Melanocyte of skin (primary cell): Measurements from ENCODE around the gene PLOD1. TPM values are rescaled to one million over a fixed set of nuclear protein-coding genes. Genes with fewer than 3 reads are reported as not detected.

Source experiments
- small RNA-seq, 2 donors: library from RNA; depleted of rRNA; stranded (forward); fragments of <200 nt; gene quantifications; one replicate each; pipeline ENCODE3, GENCODE V24; 2012
- total RNA-seq, 2 donors: library from RNA; depleted of rRNA; stranded (reverse); fragments of >200 nt; gene quantifications; 2 replicates each; pipeline ENCODE4 v1.2.3, GENCODE V29; 2012

Gene PLOD1
- total RNA-seq = 100 to 1,000 TPM; 188 to 247 TPM

DNA sequence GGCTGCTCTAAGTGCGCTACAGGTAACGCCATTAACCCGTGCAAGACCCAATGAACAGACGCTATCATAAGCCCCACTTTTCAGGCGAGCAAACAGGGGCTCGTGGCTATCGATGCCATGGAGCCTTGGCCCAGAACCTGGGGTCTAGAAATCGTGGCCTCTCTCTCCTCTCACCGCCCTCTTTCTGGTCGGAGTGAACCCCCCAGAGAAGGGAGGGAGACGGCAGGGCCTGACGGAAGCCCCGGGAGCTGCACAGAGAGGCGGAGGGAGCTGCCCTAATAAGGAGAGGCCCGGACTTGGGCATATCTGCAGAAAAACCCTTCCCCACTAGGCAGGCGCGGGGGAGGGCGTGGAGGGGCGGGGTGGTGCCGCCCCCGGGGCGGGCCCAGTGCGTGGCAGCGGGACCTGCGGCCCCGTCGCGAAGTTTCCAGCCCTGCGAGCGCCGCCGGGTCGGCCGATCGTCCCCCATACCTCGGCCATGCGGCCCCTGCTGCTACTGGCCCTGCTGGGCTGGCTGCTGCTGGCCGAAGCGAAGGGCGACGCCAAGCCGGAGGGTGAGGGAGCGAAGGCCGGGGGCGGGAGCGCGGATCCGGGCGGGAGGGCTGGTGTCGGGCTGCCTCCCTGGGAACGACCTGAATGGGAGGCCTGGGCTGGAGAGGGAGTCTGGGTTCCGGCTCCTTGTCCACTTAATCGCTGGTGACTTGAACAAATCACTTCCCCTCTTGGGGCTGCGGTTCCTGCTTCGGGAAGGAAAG lies at the start of gene PLOD1:
TSS of gene PLOD1 (plus strand) at position 416 of the 755 bp plus-strand sequence. CDS start at position 479, 63 bp downstream.

DNA sequence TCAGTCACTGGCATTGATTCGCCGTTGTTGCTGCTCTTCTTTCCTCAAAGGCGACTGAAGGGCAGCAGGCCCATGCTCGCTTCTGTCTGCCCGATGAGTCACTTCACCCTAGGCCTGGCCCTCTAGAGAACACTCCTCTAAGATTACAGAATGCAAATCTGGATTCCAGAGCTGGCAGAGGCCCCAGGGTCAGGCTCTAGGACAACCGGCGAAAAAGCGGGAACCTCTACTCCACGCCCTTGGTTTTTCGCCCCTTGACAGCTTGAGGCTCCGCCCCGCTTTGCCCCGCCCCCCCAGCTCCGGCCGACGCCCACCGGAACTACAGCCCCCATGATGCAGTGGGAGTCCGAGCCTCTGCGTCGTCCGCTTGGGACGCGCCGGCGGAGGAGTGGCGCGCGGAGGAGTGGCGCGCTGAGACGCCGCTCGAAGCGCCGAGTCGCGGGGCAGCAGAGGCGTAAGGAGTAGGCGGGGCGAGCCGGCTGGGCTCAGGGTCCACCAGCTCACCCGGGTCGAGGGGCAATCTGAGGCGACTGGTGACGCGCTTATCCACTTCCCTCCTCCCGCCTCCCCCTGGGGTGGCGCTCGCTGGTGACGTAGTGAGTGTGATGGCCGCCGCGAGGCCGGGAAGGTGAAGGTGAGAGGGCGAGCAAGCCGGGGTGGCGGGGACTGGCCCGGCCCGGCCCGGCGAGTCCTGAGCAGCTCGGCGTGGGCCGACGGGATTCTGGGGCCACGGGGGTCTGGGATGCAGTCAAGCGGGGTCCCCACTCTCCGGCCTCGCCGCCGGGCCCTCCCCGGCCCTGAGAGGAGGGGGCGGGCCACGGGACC lies 45.5 kb downstream of the PLOD1 start, which contains the start of gene MFN2:
TSS of gene MFN2 (plus strand) at position 594 of the 825 bp plus-strand sequence. CDS start 8,725 bp downstream, outside the sequence.

Small RNA genes lying within 50 kb of the gene (small RNA-seq; reads per million reads assigned to genes)
- 0 reads per million in 2 donors for gene AL096840.1
- 0 reads per million in 2 donors for gene RF00019
- 25.4 to 102 reads per million in 2 donors for gene RNU5E-4P

Other genes starting within 250 kb of the PLOD1 start
- not detected for gene DRAXIN, start 243.0 kb upstream of the PLOD1 start, total RNA-seq
- gene AGTRAP, start 198.6 kb upstream of the PLOD1 start, total RNA-seq = 10 to 100 TPM; 57.9 to 67.1 TPM
- not detected for gene C1orf167, start 172.5 kb upstream of the PLOD1 start, total RNA-seq
- gene MTHFR, start 128.8 kb upstream of the PLOD1 start, total RNA-seq = 10 to 100 TPM; 21.6 to 38.5 TPM
- 10 to 100 TPM; 14.0 to 21.3 TPM for gene CLCN6, start 128.5 kb upstream of the PLOD1 start, total RNA-seq
- not detected for gene NPPA, start 86.9 kb upstream of the PLOD1 start, total RNA-seq
- gene NPPB, start 75.8 kb upstream of the PLOD1 start, total RNA-seq = not detected
- 10 to 100 TPM; 70.9 to 86.3 TPM for gene KIAA2013, start 8.3 kb upstream of the PLOD1 start, total RNA-seq
- 10 to 100 TPM; 56.4 to 63.9 TPM for gene MFN2, start 45.7 kb downstream of the PLOD1 start, total RNA-seq
- gene MIIP, start 84.8 kb downstream of the PLOD1 start, total RNA-seq = 10 to 100 TPM; 38.2 to 55.6 TPM
- not detected for gene TNFRSF8, start 128.6 kb downstream of the PLOD1 start, total RNA-seq
- gene TNFRSF1B, start 232.3 kb downstream of the PLOD1 start, total RNA-seq = 1 to 10 TPM; 4.7 to 7.6 TPM